Kidney (tissue), 14 donors: ENCODE data around the gene CABLES2. TPM values are rescaled to one million over a fixed set of nuclear protein-coding genes. Genes with fewer than 3 reads are reported as not detected.
A peak's percentile ranks its signal among the peaks of the same experiment; 100 is the strongest.

Experiments
- DNase-seq, 5 donors: peaks; one replicate each; pipeline ENCODE4 v3.0.0-alpha.2; 2013 to 2020
- FAIRE-seq: peaks from 2 replicates; lab custom pipeline; 2012; peaks lifted over from hg19 to GRCh38; lab: Jason Lieb, UNC
- H3K27ac ChIP-seq, 2 donors: one replicate each; pipeline ENCODE4 v1.7.0; 2013; ENCODE audit warnings: low read depth in 2 of 2, low read length in 2 of 2, inconsistent platforms in 1 of 2
- H3K27me3 ChIP-seq: one replicate; pipeline ENCODE4 v1.7.1; 2013; ENCODE audit warnings: low read length, inconsistent platforms; ENCODE audit not compliant: control insufficient read depth, insufficient read depth
- H3K36me3 ChIP-seq, 3 donors: one replicate each; pipeline versions ENCODE4 v1.7.0 to v1.7.1; 2013; ENCODE audit warnings: low read length in 3 of 3, control low read depth in 1 of 3, inconsistent platforms in 1 of 3; ENCODE audit not compliant: insufficient read depth in 3 of 3, control insufficient read depth in 2 of 3
- H3K4me1 ChIP-seq, 3 donors: one replicate each; pipeline versions ENCODE4 v1.7.0 to v1.7.1; 2013; ENCODE audit warnings: low read length in 3 of 3, inconsistent platforms in 1 of 3, low read depth in 1 of 3; ENCODE audit not compliant: control insufficient read depth in 2 of 3, insufficient read depth in 2 of 3
- H3K4me3 ChIP-seq, 3 donors: one replicate each; pipeline versions ENCODE4 v1.7.0 to v1.8.1; 2013; ENCODE audit warnings: low read length in 3 of 3, control low read depth in 1 of 3, inconsistent platforms in 1 of 3
- H3K9ac ChIP-seq, 3 donors: one replicate each; pipeline versions ENCODE4 v1.7.0 to v1.7.1; 2013; ENCODE audit warnings: low read length in 3 of 3, control low read depth in 1 of 3, inconsistent platforms in 1 of 3
- H3K9me3 ChIP-seq, 3 donors: one replicate each; pipeline versions ENCODE4 v1.7.0 to v1.7.1; 2013; ENCODE audit warnings: low read length in 3 of 3, control low read depth in 1 of 3, inconsistent platforms in 1 of 3; ENCODE audit not compliant: control insufficient read depth in 2 of 3, insufficient read depth in 1 of 3
- CTCF ChIP-seq: IDR thresholded peaks from 3 replicates; pipeline ENCODE4 v1.5.1; 2012; ENCODE audit warnings: mild to moderate bottlenecking, moderate library complexity, borderline replicate concordance; ENCODE audit not compliant: insufficient read depth; ENCODE audit errors: extremely low read depth
- intact Hi-C: fragments of 100-400 bp; cut with DNase I; formaldehyde crosslinking; loops from one replicate; pipeline ENCODE4 v1.11.1; 2022
- polyA plus RNA-seq: library from polyadenylated mRNA; stranded (reverse); fragments of 350-450 nt; fragmentation: Illumina TruSeq; extraction: RNeasy Lipid Tissue Mini Kit (QIAGEN cat#74804); gene quantifications from one replicate; pipeline ENCODE4 v1.2.3, GENCODE V29; 2014; ENCODE audit warnings: low read depth, low replicate concordance; ENCODE audit not compliant: insufficient read depth
- total RNA-seq: library from RNA; stranded (reverse); fragmentation: NEBNext Ultra II Directional; extraction: Animal tissue kit (Norgen Biotek cat#: 25700); gene quantifications from one replicate; pipeline ENCODE4 v1.2.1, GENCODE V29; 2021
- donor health status: control.
- donor health status: control.
- donor health status: control.
- donor health status: control.
- donor health status: control.
- donor health status: DM: yes; HTN: yes; CAD: no.
- donor health status: Normal renal cell carcinoma (clear cell type).

CABLES2 gene
- total and polyA plus RNA-seq, 2 donors from 2014 or later: 2.0 to 4.5 TPM

- Histone ChIP-seq H3K9me3 (peaks cover 0 to 3% (median 0%) of the 10 kb centered on the region in 3 donors), H3K27ac (no peak overlapping the region), H3K4me1 (peaks cover 0 to 16% (median 3%) of the 10 kb centered on the region in 3 donors), H3K27me3 (no peaks in the 10 kb centered on the region), H3K9ac (no peak overlapping the region), H3K4me3 (no peak overlapping the region), H3K36me3 (peaks cover 0 to 4% (median 0%) of the 10 kb centered on the region in 3 donors)
- intact Hi-C loops: no loop called here
- TF ChIP-seq CTCF: no peak
- peak in 1 of 5 donors; percentile 25 for DNase-seq
- no peak for FAIRE-seq
These were observed 17.4 kb upstream of the CABLES2 start for GRCh38 chr20:62424249-62425107.

GRCh38 chr20:62423326-62423706, 16.2 kb upstream of the CABLES2 start:
- Histone ChIP-seq H3K9ac (no peak overlapping the region), H3K27ac (no peak overlapping the region), H3K4me1 (peaks cover 0 to 12% (median 0%) of the 10 kb centered on the region in 3 donors), H3K27me3 (no peaks in the 10 kb centered on the region), H3K36me3 (peaks cover 0 to 4% (median 0%) of the 10 kb centered on the region in 3 donors), H3K4me3 (no peak overlapping the region), H3K9me3 (peaks cover 0 to 3% (median 0%) of the 10 kb centered on the region in 3 donors)
- FAIRE-seq (no peak), DNase-seq (no peak)
- intact Hi-C loops: no loop called here
- no peak for TF ChIP-seq CTCF

- H3K4me1 ChIP-seq: peaks cover 0 to 12% (median 0%) of the 10 kb centered on the region in 3 donors
- no peak overlapping the region for H3K9ac ChIP-seq
- TF ChIP-seq CTCF: no peak
- FAIRE-seq (no peak), DNase-seq (no peak)
- H3K36me3 ChIP-seq: peaks cover 0 to 4% (median 0%) of the 10 kb centered on the region in 3 donors
- H3K27ac ChIP-seq: no peak overlapping the region
- no peaks in the 10 kb centered on the region for H3K27me3 ChIP-seq
- intact Hi-C loops: no loop called here
- H3K4me3 ChIP-seq: no peak overlapping the region
- peaks cover 0 to 3% (median 0%) of the 10 kb centered on the region in 3 donors for H3K9me3 ChIP-seq
These were observed 15.7 kb upstream of the CABLES2 start for GRCh38 chr20:62422636-62423325.
